HEK293 (cell line): ENCODE data around the gene RDH5.
A peak's percentile ranks its signal among the peaks of the same experiment; 100 is the strongest.

Source experiments
- GLIS1 ChIP-seq: fragments of 450-650 bp; formaldehyde crosslinking; IDR thresholded peaks from 2 replicates; pipeline ENCODE4 v1.5.1; 2016; ENCODE audit warnings: missing biosample characterization, missing genetic modification characterization
- KLF1 ChIP-seq: fragments of 450-650 bp; formaldehyde crosslinking; IDR thresholded peaks from 2 replicates; pipeline ENCODE4 v1.5.1; 2016; ENCODE audit warnings: missing biosample characterization, missing genetic modification characterization
- KLF9 ChIP-seq: fragments of 450-650 bp; formaldehyde crosslinking; IDR thresholded peaks from 2 replicates; pipeline ENCODE4 v1.5.1; 2016; ENCODE audit warnings: missing biosample characterization, missing genetic modification characterization, low read depth
- PRDM2 ChIP-seq: fragments of 450-650 bp; formaldehyde crosslinking; IDR thresholded peaks from 2 replicates; pipeline ENCODE4 v1.5.1; 2016; ENCODE audit warnings: missing biosample characterization, missing genetic modification characterization, borderline replicate concordance
- PRDM4 ChIP-seq: fragments of 450-650 bp; formaldehyde crosslinking; IDR thresholded peaks from 2 replicates; pipeline ENCODE4 v1.5.1; 2017; ENCODE audit warnings: missing biosample characterization, missing genetic modification characterization
- REST ChIP-seq: fragments of 450-650 bp; formaldehyde crosslinking; IDR thresholded peaks from 2 replicates; pipeline ENCODE4 v1.5.1; 2016; ENCODE audit warnings: missing biosample characterization, missing genetic modification characterization
- SETDB1 ChIP-seq: IDR thresholded peaks from one replicate; pipeline ENCODE4 v1.6.1; 2017; ENCODE audit warnings: mild to moderate bottlenecking, low read length, moderate library complexity, mixed read lengths; ENCODE audit not compliant: insufficient read length
- SP3 ChIP-seq: fragments of 450-650 bp; formaldehyde crosslinking; IDR thresholded peaks from 2 replicates; pipeline ENCODE4 v1.5.1; 2016; ENCODE audit warnings: missing biosample characterization, missing genetic modification characterization
- ZBTB26 ChIP-seq: fragments of 450-650 bp; formaldehyde crosslinking; optimal IDR thresholded peaks from 2 replicates; pipeline ENCODE3; 2016; ENCODE audit warnings: missing biosample characterization, mild to moderate bottlenecking, missing genetic modification characterization
- ZFP3 ChIP-seq: fragments of 450-650 bp; formaldehyde crosslinking; IDR thresholded peaks from 2 replicates; pipeline ENCODE4 v1.5.1; 2016; ENCODE audit warnings: low read depth, missing biosample characterization, missing genetic modification characterization
- ZNF146 ChIP-seq: fragments of 450-650 bp; formaldehyde crosslinking; IDR thresholded peaks from 2 replicates; pipeline ENCODE4 v1.5.1; 2016; ENCODE audit warnings: missing biosample characterization, missing genetic modification characterization
- ZNF19 ChIP-seq: fragments of 450-650 bp; formaldehyde crosslinking; IDR thresholded peaks from 2 replicates; pipeline ENCODE4; 2016; ENCODE audit warnings: missing biosample characterization, missing genetic modification characterization, low read depth
- ZNF221 ChIP-seq: fragments of 450-650 bp; formaldehyde crosslinking; IDR thresholded peaks from 2 replicates; pipeline ENCODE4 v1.5.1; 2017; ENCODE audit warnings: missing biosample characterization, missing genetic modification characterization, borderline replicate concordance
- ZNF292 ChIP-seq: fragments of 450-650 bp; formaldehyde crosslinking; IDR thresholded peaks from 2 replicates; pipeline ENCODE4 v1.5.1; 2016; ENCODE audit warnings: low read depth, missing biosample characterization, missing genetic modification characterization, borderline replicate concordance
- ZNF513 ChIP-seq: fragments of 450-650 bp; IDR thresholded peaks from 2 replicates; pipeline ENCODE4 v1.5.1; 2018; ENCODE audit warnings: missing biosample characterization, missing genetic modification characterization
- ZNF514 ChIP-seq: fragments of 450-650 bp; formaldehyde crosslinking; IDR thresholded peaks from 2 replicates; pipeline ENCODE4 v1.5.1; 2016; ENCODE audit warnings: missing biosample characterization, missing genetic modification characterization
- ZNF530 ChIP-seq: fragments of 450-650 bp; formaldehyde crosslinking; IDR thresholded peaks from 2 replicates; pipeline ENCODE4 v1.5.1; 2016; ENCODE audit warnings: low read depth, missing biosample characterization, missing genetic modification characterization
- ZNF555 ChIP-seq: fragments of 450-650 bp; formaldehyde crosslinking; conservative IDR thresholded peaks from 2 replicates; pipeline ENCODE4 v1.5.1; 2017; ENCODE audit warnings: missing biosample characterization, mild to moderate bottlenecking, missing genetic modification characterization, inconsistent platforms
- ZNF558 ChIP-seq: fragments of 450-650 bp; formaldehyde crosslinking; IDR thresholded peaks from 2 replicates; pipeline ENCODE4 v1.5.1; 2016; ENCODE audit warnings: missing biosample characterization, missing genetic modification characterization
- ZNF660 ChIP-seq: fragments of 450-650 bp; IDR thresholded peaks from 2 replicates; pipeline ENCODE4 v1.5.1; 2018; ENCODE audit warnings: missing biosample characterization, mild to moderate bottlenecking, missing genetic modification characterization
- ZNF692 ChIP-seq: fragments of 450-650 bp; formaldehyde crosslinking; IDR thresholded peaks from 2 replicates; pipeline ENCODE4 v1.5.1; 2016; ENCODE audit warnings: missing biosample characterization, missing genetic modification characterization
- ZNF747 ChIP-seq: fragments of 450-650 bp; formaldehyde crosslinking; IDR thresholded peaks from 2 replicates; pipeline ENCODE4 v1.5.1; 2016; ENCODE audit warnings: missing biosample characterization, missing genetic modification characterization
- ZNF791 ChIP-seq: fragments of 450-650 bp; formaldehyde crosslinking; IDR thresholded peaks from 2 replicates; pipeline ENCODE4 v1.5.1; 2016; ENCODE audit warnings: missing biosample characterization, missing genetic modification characterization

The RDH5 gene

GRCh38 chr12:55728186-55728938 lies 8.2 kb downstream of the RDH5 start (continued):
- 0 out of 2 replicates have a peak, but pooled peaks have one; percentile 12 for TF ChIP-seq KLF1 (tag by site-specific recombination)
- TF ChIP-seq ZNF660 (tag by site-specific recombination): peak; percentile 30; the same call in 1 of the 2 replicates
- no peak for TF ChIP-seq ZNF19 (tag by site-specific recombination)
- no peak for TF ChIP-seq SETDB1
- TF ChIP-seq ZNF555 (tag by site-specific recombination): no peak
- TF ChIP-seq ZNF146: no peak
- no peak for TF ChIP-seq GLIS1 (tag by site-specific recombination)
- TF ChIP-seq SP3 (tag by site-specific recombination): peak; percentile 46; the same call in 1 of the 2 replicates
- peak; percentile 59 for TF ChIP-seq ZBTB26 (tag by site-specific recombination)
- TF ChIP-seq ZFP3: no peak
- TF ChIP-seq ZNF221 (tag by site-specific recombination): no peak
- TF ChIP-seq ZNF791 (tag by site-specific recombination): no peak
- no peak for TF ChIP-seq ZNF514 (tag by site-specific recombination)
- TF ChIP-seq PRDM2 (tag by site-specific recombination): no peak
- peak; percentile 26; the same call in 1 of the 2 replicates for TF ChIP-seq ZNF692 (tag by site-specific recombination)
- no peak for TF ChIP-seq PRDM4 (tag by site-specific recombination)
- TF ChIP-seq ZNF747 (tag by site-specific recombination): no peak
- TF ChIP-seq REST (tag by site-specific recombination): no peak
- TF ChIP-seq KLF9 (tag by site-specific recombination): peak; percentile 38; the same call in 1 of the 2 replicates
- no peak for TF ChIP-seq ZNF558 (tag by site-specific recombination)
- TF ChIP-seq ZNF513 (tag by site-specific recombination): no peak
- no peak for TF ChIP-seq ZNF530 (tag by site-specific recombination)
- no peak for TF ChIP-seq ZNF292 (tag by site-specific recombination)
